ENCODE data around the gene MEGF11.
"Not testable (repeated sequence)": the region's sequence is repeated elsewhere in the genome, so short reads cannot be mapped to it uniquely, and the experiment has no call there.

MEGF11 gene

DNA sequence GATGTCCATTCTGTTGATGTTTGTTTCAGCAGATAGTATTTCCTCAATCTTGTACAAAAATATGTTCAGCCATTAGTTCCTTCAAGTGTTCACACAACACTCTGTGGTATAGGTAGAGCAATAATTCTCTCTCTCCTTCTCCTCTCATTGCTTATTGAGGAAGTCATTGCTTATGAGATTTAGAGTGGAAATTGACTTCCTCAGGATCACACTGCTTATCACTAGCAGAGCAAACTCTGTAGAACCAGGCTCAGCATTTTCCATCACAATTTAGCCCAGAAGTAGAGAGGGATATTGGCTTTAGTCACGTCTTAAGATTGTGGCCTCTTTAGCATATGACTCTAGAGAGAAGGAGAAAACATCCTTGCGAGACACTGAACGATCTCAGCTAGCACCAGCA lies 353.1 kb downstream of the MEGF11 start:
- peak overlapping the region; percentile 24 for H3K27ac Mint-ChIP-seq
- H3K36me3 Mint-ChIP-seq, result peaks cover 47% of the 10 kb centered on the region
- no peak overlapping the region for H3K4me3 Mint-ChIP-seq
- H3K27me3 Mint-ChIP-seq, result no peaks in the 10 kb centered on the region
- no peak for DNase-seq
- CTCF ChIA-PET, result no interaction called here
- peaks cover 31% of the 10 kb centered on the region for H3K4me1 Mint-ChIP-seq
- no peaks in the 10 kb centered on the region for H3K9me3 Mint-ChIP-seq

DNA sequence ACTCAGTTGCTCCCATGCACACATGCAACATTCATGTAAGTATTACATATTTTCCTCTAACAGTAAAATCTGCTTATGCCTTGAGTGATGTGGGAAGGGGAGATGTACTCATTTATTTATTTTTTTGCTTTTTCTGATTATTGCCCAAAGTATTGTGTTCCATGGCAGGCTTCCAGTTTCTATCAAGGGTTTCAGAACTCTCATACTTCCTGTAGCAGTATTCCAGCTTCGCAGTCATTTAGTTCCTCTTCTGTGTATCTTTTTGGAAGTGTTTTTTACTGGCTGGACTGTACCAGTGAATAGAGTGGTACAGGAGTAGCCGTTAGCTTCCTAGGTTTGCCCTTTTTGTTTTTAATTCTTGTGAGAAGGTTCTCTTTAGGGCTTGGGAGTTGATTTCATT lies 357.3 kb downstream of the MEGF11 start:
- no peak for DNase-seq
- no peaks in the 10 kb centered on the region for H3K27me3 Mint-ChIP-seq
- H3K27ac Mint-ChIP-seq, result no peak overlapping the region
- H3K36me3 Mint-ChIP-seq, result peaks cover 46% of the 10 kb centered on the region
- H3K4me3 Mint-ChIP-seq, result no peak overlapping the region
- peaks cover 18% of the 10 kb centered on the region for H3K4me1 Mint-ChIP-seq
- no peaks in the 10 kb centered on the region for H3K9me3 Mint-ChIP-seq
- CTCF ChIA-PET, result no interaction called here

GRCh38 chr15:65893060-65893459 lies 360.5 kb downstream of the MEGF11 start:
- CTCF ChIA-PET, result no interaction called here
- H3K4me1 Mint-ChIP-seq, result peaks cover 26% of the 10 kb centered on the region
- H3K36me3 Mint-ChIP-seq, result peaks cover 47% of the 10 kb centered on the region
- no peak for DNase-seq
- no peak overlapping the region for H3K27ac Mint-ChIP-seq
- no peaks in the 10 kb centered on the region for H3K27me3 Mint-ChIP-seq
- no peak overlapping the region for H3K4me3 Mint-ChIP-seq
- H3K9me3 Mint-ChIP-seq, result no peaks in the 10 kb centered on the region

DNA sequence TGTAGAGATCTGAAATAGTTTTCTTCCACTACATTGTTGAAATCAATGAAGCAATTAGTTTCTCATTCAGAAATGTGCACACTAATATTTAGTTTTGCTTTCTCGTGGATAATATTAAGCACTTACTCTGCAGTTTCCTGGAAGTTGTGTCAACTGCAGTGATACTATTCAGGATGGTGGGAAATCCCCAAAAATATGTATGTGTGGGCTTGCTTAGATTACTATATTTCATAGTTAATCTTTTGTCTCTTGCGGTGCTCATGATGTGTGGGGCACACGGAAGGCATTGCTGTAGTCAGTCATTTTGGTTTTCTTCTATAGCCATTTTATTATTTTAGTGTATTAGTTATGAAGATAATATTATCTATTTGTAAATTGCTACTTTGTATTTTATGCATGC lies 364.6 kb downstream of the MEGF11 start:
- peak overlapping the region; percentile 69 for H3K27ac Mint-ChIP-seq
- no peak for DNase-seq
- H3K4me1 Mint-ChIP-seq, result peaks cover 58% of the 10 kb centered on the region
- no peak overlapping the region for H3K4me3 Mint-ChIP-seq
- peaks cover 63% of the 10 kb centered on the region for H3K36me3 Mint-ChIP-seq
- CTCF ChIA-PET, result no interaction called here
- peaks cover 2% of the 10 kb centered on the region for H3K9me3 Mint-ChIP-seq
- no peaks in the 10 kb centered on the region for H3K27me3 Mint-ChIP-seq

GRCh38 chr15:65887565-65887964 lies 366.0 kb downstream of the MEGF11 start:
- no peaks in the 10 kb centered on the region for H3K27me3 Mint-ChIP-seq
- CTCF ChIA-PET, result interaction anchor here (1.3 kb wide), 1 partner anchor 30 kb away, joined by 4 read pairs; no protein-coding TSS in a partner anchor
- peak overlapping the region; percentile 16 for H3K4me3 Mint-ChIP-seq
- DNase-seq, result peak; percentile 67
- H3K36me3 Mint-ChIP-seq, result peaks cover 69% of the 10 kb centered on the region
- peaks cover 2% of the 10 kb centered on the region for H3K9me3 Mint-ChIP-seq
- H3K4me1 Mint-ChIP-seq, result peaks cover 70% of the 10 kb centered on the region
- H3K27ac Mint-ChIP-seq, result peak overlapping the region; percentile 90

DNA sequence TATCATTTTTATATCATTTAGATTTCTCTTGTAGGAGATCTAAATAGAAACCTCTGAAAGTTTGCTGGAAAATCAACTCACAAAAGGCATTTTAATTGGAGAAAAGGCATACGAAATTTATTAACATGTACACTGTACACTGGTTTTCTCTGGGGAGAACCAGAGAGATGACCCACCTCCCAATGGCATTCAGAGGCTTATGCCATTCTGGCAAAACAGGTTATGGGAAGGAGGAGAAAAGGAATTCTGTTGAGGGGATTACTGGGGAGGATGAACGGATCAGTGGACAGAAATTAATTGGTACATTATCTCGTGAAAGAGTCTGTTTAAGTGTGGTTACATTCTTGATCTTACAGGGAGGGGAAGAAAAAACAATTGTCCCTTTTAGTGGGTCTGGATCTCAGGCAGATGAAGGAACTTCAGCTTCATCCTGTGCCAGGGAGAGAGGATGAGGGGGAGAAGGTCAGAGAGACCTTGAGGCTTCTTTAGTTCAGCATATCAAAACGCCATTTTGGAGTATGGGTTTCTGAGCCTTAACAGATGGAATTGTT lies 367.8 kb downstream of the MEGF11 start:
- DNase-seq, result no peak
- CTCF ChIA-PET, result interaction anchor here (0.9 kb wide), 1 partner anchor 23 kb away, joined by 3 read pairs; no protein-coding TSS in a partner anchor
- H3K4me3 Mint-ChIP-seq, result no peak overlapping the region

DNA sequence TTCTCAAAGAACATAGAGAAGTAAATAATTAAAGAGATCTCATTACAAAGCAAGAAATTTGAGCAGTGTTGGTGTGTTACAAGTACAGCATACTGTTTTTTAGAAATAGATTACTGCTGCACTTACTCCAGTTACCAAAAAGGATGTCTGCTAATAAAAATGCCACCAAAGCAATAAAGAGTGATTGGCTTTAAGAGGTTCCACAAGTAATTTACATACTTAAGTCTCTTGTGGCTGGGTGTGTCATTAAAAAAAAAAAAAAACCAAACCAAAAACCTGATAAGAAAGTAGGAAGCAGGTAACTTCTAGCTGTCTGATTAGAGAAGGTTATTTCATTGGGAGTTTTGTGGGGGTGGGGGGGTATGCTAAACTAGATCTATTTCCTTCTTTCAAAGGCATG lies 369.0 kb downstream of the MEGF11 start:
- H3K4me3 Mint-ChIP-seq, result no peak overlapping the region
- H3K27me3 Mint-ChIP-seq, result no peaks in the 10 kb centered on the region
- H3K27ac Mint-ChIP-seq, result no peak overlapping the region
- no peak for DNase-seq
- CTCF ChIA-PET, result interaction anchor here (0.6 kb wide), 1 partner anchor 272 kb away, joined by 3 read pairs; no protein-coding TSS in a partner anchor
- H3K4me1 Mint-ChIP-seq, result peaks cover 88% of the 10 kb centered on the region
- peaks cover 68% of the 10 kb centered on the region for H3K36me3 Mint-ChIP-seq
- peaks cover 2% of the 10 kb centered on the region for H3K9me3 Mint-ChIP-seq

More for the DNA sequence above, 367.8 kb downstream of the MEGF11 start:
- Mint-ChIP-seq H3K27ac (peak overlapping the region; percentile 15), H3K27me3 (no peaks in the 10 kb centered on the region), H3K36me3 (peaks cover 66% of the 10 kb centered on the region), H3K9me3 (peaks cover 2% of the 10 kb centered on the region), H3K4me1 (peaks cover 84% of the 10 kb centered on the region)

GRCh38 chr15:65883571-65883970 lies 370.0 kb downstream of the MEGF11 start:
- peaks cover 67% of the 10 kb centered on the region for H3K36me3 Mint-ChIP-seq

DNA sequence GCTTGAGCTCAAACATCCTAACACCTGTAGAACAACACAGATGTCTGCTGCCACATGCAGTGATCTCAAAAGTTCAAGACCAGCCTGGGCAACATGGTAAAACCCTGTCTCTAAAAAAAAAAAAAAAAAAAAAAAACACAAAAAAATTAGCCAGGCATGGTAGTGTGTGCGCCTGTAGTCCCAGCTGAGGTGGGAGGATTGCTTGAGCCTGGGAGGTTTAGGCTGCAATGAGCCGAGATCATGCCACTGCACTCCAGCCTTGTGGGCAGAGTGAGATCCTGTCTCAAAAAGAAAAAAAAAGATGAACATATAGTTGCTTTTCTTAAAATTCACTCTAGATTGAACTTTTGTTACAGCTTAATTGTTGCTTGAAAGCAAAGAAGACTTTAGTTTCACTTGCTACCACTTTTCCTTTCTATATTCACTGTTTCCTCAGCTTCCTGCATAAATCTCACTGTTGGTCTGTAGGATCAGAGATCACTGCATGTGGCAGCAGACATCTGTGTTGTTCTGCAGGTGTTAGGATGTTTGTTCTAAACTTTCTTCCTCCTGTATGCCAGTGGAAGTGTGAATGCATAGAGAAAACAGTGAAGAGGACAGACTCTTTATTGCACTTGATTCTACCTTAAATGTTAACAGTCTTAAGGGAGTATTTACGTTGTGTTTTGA lies 371.6 kb downstream of the MEGF11 start:
- CTCF ChIA-PET, result interaction anchor here (1.0 to 1.8 kb wide), 3 partner anchors 12 to 19 kb away, joined by 3 to 4 read pairs (median 4); partner anchors contain the start of gene RAB11A
- DNase-seq, result peak; percentile 43
- no peaks in the 10 kb centered on the region for H3K9me3 Mint-ChIP-seq
- H3K27ac Mint-ChIP-seq, result peak overlapping the region; percentile 91
- H3K27me3 Mint-ChIP-seq, result no peaks in the 10 kb centered on the region
- H3K36me3 Mint-ChIP-seq, result peaks cover 66% of the 10 kb centered on the region
- H3K4me3 Mint-ChIP-seq, result peak overlapping the region; percentile 41
- peaks cover 64% of the 10 kb centered on the region for H3K4me1 Mint-ChIP-seq

More at GRCh38 chr15:65883571-65883970, 370.0 kb downstream of the MEGF11 start:
- no peak for DNase-seq
- Mint-ChIP-seq H3K9me3 (peaks cover 2% of the 10 kb centered on the region), H3K27me3 (no peaks in the 10 kb centered on the region), H3K4me3 (no peak overlapping the region), H3K4me1 (peaks cover 81% of the 10 kb centered on the region), H3K27ac (no peak overlapping the region)
- CTCF ChIA-PET, result no interaction called here

DNA sequence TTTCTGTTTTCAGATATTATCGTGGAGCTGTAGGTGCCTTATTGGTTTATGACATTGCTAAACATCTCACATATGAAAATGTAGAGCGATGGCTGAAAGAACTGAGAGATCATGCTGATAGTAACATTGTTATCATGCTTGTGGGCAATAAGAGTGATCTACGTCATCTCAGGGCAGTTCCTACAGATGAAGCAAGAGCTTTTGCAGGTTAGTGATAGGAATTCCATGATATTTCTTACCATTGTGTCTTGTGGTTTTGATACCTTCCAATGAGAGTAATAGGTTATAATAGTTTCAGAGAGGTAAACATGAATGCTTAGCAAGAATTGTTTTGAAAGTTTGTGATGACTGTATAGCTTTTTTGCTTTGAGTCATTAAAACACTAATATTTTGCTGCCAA lies 375.8 kb downstream of the MEGF11 start:
- Mint-ChIP-seq H3K27ac (no peak overlapping the region), H3K4me3 (no peak overlapping the region), H3K27me3 (no peaks in the 10 kb centered on the region), H3K36me3 (peaks cover 49% of the 10 kb centered on the region), H3K4me1 (peaks cover 42% of the 10 kb centered on the region), H3K9me3 (no peaks in the 10 kb centered on the region)
- CTCF ChIA-PET, result interaction anchor here (0.8 to 1.3 kb wide), 2 partner anchors 9 to 40 kb away, joined by 3 read pairs; partner anchors contain the start of gene RAB11A
- no peak for DNase-seq

- no peak overlapping the region for H3K4me3 Mint-ChIP-seq
- H3K36me3 Mint-ChIP-seq, result peaks cover 42% of the 10 kb centered on the region
- H3K27me3 Mint-ChIP-seq, result no peaks in the 10 kb centered on the region
- DNase-seq, result no peak
- CTCF ChIA-PET, result no interaction called here
- H3K9me3 Mint-ChIP-seq, result no peaks in the 10 kb centered on the region
- H3K4me1 Mint-ChIP-seq, result peaks cover 41% of the 10 kb centered on the region
- no peak overlapping the region for H3K27ac Mint-ChIP-seq
Observed at GRCh38 chr15:65875458-65875857, 378.1 kb downstream of the MEGF11 start.

DNA sequence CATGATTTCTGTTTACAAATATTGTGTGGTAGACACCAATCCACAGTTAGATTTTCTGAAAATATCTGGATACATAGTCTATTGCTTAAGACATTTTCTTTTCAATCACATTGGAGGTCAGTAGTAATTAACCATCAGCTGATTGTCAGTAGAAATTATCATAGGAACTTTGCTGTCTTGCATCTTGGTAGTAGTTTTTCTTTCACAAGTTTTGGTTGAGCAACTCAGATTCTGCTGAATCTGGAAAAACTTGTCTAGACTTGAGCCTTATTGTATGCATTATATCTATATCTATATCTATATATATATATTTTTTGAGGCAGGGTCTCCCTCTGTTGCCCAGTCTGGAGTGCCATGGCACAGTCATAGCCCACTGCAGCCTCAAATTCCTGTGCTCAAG lies 380.3 kb downstream of the MEGF11 start:
- Mint-ChIP-seq H3K27ac (no peak overlapping the region), H3K4me1 (peaks cover 44% of the 10 kb centered on the region), H3K9me3 (no peaks in the 10 kb centered on the region), H3K36me3 (peaks cover 43% of the 10 kb centered on the region), H3K27me3 (peaks cover 6% of the 10 kb centered on the region), H3K4me3 (no peak overlapping the region)
- CTCF ChIA-PET, result no interaction called here
- no peak for DNase-seq

DNA sequence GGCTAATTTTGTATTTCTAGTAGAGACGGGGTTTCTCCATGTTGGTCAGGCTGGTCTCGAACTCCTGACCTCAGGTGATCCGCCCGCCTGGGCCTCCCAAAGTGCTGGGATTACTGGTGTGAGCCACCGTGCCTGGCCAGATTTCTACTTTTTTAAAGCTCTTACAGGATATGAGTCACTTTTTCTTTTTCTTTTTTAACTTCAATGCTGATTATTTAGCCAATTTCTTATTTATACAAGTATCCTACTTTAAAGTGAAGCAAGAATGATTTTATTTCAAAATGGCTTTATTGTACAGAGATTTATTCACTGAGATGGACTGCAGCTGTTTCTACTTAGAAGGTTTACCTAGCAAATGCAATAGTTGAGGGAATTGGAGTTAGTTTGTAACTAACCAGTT lies 381.0 kb downstream of the MEGF11 start:
- Mint-ChIP-seq H3K4me1 (peaks cover 46% of the 10 kb centered on the region), H3K36me3 (peaks cover 37% of the 10 kb centered on the region)
- H3K9me3 Mint-ChIP-seq, H3K27ac Mint-ChIP-seq, DNase-seq, CTCF ChIA-PET, H3K4me3 Mint-ChIP-seq, H3K27me3 Mint-ChIP-seq: not testable (repeated sequence)

DNA sequence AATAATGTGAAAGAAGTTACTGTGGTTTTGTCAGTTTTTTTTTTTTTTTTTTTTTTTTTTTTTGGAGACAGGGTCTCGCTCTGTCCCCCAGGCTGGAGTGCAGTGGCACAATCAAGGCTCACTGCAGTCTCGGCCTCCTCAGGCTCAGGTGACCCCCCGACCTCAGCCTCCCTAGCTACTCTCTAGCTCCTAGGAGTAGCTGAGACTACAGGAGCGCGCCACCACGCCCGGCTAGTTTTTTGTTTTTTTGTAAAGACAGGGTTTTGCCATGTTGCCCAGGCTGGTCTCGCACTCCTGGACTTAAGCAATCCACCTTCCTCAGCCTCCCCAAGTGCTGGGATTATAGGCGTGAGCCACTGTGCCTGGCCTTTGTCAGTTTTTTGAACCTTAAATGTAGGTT lies 381.7 kb downstream of the MEGF11 start:
- Mint-ChIP-seq H3K36me3 (peaks cover 32% of the 10 kb centered on the region), H3K4me1 (peaks cover 46% of the 10 kb centered on the region)
- CTCF ChIA-PET, H3K27me3 Mint-ChIP-seq, H3K4me3 Mint-ChIP-seq, DNase-seq, H3K9me3 Mint-ChIP-seq, H3K27ac Mint-ChIP-seq: not testable (repeated sequence)

DNA sequence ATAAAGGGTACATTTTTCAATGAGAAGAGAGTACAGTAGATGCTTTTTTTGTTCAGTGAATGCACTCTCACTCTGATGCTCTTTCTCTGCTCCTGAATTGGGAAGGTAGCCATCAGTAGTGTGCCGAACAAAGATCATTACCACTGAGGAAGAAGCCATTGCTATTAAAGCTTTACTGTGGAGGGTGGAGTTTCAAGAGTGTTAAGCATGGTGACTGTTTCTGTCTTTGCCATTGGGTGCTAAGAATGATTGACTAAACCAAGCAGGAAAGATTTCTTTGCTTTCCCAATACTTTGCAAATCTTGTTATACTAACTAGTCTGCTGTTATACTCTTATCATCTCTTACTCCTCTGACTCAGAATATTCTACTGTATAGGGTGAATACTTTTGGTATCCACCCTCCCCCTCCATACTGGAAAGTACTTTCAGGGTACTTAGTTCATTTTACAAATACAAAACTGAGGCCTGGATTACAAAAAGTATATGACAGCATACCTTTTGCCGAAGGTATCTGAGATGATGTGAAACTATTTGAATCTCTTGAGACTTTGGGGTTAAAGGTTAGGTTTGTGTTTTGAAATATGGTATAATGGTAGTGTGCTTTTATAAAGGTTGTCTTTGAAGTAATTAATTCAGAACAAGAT lies 382.5 kb downstream of the MEGF11 start:
- CTCF ChIA-PET, result no interaction called here
- Mint-ChIP-seq H3K27ac (peak overlapping the region; percentile 95), H3K27me3 (peaks cover 6% of the 10 kb centered on the region), H3K4me3 (peak overlapping the region; percentile 99), H3K9me3 (no peaks in the 10 kb centered on the region), H3K36me3 (peaks cover 30% of the 10 kb centered on the region), H3K4me1 (peaks cover 43% of the 10 kb centered on the region)
- no peak for DNase-seq
